Colonic mucosa (tissue), 4 donors: ENCODE results near the gene TLE4. TPM values are rescaled to one million over a fixed set of nuclear protein-coding genes. Genes with fewer than 3 reads are reported as not detected.

Experiments
- DNase-seq: peaks from one replicate; pipeline ENCODE4 v3.0.0-alpha.2; 2020
- H3K27ac ChIP-seq: fragments of 200-600 bp; one replicate; pipeline ENCODE4 v1.8.0; 2021
- H3K27me3 ChIP-seq: fragments of 200-600 bp; one replicate; pipeline ENCODE4 v1.8.0; 2021
- H3K36me3 ChIP-seq: fragments of 200-600 bp; one replicate; pipeline ENCODE4 v1.8.0; 2021
- H3K4me1 ChIP-seq: fragments of 200-600 bp; one replicate; pipeline ENCODE4 v1.8.0; 2021; ENCODE audit warnings: mild to moderate bottlenecking
- H3K4me3 ChIP-seq: fragments of 200-600 bp; one replicate; pipeline ENCODE4 v1.8.0; 2021
- H3K9ac ChIP-seq, 2 donors: one replicate each; pipeline ENCODE4 v1.7.0; 2013; ENCODE audit warnings: control low read depth in 2 of 2, low read depth in 2 of 2, low read length in 2 of 2
- H3K9me3 ChIP-seq: fragments of 200-600 bp; one replicate; pipeline ENCODE4 v1.8.0; 2021
- intact Hi-C: fragments of 100-400 bp; cut with DNase I; formaldehyde crosslinking; loops from one replicate; pipeline ENCODE4 v1.14.1; 2022
- total RNA-seq, 2 donors: library from RNA; stranded (reverse); fragmentation: NEBNext Ultra II Directional in 1 of 2; extraction: Animal tissue kit (Norgen Biotek cat#: 25700) in 1 of 2; gene quantifications; one replicate each; pipeline ENCODE4 v1.2.1, GENCODE V29; 2021
- TF ChIP-seq, protein P1 (sequence below): fragments of 200-600 bp; IDR thresholded peaks from one replicate; pipeline ENCODE4 v1.8.0; 2022; ENCODE audit warnings: antibody characterized with exemption, mild to moderate bottlenecking
- donor health status: healthy.
- donor health status: DM: no; HTN: no; CAD: no.
- donor health status: DM: no; HTN: no; CAD: no.

Gene TLE4
- total RNA-seq, 2 donors from 2014 or later = 8.0 to 17.6 TPM

DNA sequence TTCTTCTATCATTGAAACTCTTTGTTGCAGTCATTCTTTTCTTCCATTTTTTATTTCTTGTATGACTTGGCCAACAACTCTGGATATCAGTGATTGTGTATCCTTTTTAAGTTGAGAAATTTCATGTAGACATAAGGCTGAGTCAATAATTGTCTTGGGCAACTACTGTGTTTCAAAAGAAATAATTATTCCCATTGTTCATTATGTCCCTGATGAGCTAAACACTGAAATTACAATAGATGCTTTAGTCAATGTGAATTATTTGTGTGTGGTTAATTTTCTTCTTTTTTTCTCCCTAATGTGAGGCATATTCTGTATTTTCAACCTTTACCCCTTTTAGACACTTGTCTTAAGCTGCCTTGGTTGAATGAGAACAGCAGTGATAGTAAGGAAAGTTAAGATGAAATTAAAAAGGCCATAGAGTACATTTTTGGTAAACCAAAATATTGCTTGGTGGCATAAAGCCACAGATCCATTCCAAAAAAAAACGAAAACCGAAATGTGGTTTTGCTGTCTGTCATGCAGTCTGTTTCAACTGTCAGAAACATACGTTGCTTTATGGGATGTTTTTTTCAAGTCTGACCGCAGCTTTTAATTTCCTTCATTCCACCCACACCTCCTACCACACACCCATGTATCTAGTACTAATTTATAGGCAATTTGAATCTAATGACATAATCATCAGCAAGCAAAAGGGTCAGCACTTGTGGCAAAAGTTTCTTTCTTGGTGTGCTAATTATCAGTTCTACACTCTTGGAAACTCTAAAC, 21.1 kb downstream of the TLE4 start:
- Histone ChIP-seq H3K27me3 (no peaks in the 10 kb centered on the region), H3K9ac (no peak overlapping the region), H3K4me3 (no peak overlapping the region), H3K36me3 (no peaks in the 10 kb centered on the region), H3K4me1 (no peaks in the 10 kb centered on the region), H3K27ac (no peak overlapping the region), H3K9me3 (no peaks in the 10 kb centered on the region)
- intact Hi-C loops = no loop called here
- TF ChIP-seq, protein P1, sequence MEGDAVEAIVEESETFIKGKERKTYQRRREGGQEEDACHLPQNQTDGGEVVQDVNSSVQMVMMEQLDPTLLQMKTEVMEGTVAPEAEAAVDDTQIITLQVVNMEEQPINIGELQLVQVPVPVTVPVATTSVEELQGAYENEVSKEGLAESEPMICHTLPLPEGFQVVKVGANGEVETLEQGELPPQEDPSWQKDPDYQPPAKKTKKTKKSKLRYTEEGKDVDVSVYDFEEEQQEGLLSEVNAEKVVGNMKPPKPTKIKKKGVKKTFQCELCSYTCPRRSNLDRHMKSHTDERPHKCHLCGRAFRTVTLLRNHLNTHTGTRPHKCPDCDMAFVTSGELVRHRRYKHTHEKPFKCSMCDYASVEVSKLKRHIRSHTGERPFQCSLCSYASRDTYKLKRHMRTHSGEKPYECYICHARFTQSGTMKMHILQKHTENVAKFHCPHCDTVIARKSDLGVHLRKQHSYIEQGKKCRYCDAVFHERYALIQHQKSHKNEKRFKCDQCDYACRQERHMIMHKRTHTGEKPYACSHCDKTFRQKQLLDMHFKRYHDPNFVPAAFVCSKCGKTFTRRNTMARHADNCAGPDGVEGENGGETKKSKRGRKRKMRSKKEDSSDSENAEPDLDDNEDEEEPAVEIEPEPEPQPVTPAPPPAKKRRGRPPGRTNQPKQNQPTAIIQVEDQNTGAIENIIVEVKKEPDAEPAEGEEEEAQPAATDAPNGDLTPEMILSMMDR = no peak
- DNase-seq = no peak

GRCh38 chr9:79598562-79599345, 27.0 kb downstream of the TLE4 start:
- intact Hi-C loops = no loop called here
- no peak for DNase-seq

DNA sequence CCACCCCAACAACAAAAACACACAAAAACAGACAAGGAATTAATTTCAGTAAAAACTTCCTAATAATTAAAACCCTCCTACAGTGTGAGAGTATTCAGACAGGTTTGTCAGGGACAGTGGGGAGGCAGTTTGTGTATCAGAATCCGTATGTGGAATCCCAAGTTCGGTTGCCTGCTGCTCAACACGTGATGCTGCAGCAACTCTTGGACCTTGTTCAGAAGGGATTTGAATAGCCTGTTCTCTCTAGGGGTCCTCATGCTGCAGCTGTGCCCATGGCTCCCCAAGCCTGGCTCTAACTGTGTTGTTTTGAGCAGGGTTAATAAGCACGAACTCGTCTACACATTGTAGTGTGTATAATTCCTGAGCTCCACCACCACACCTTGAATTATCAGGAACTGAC, 28.7 kb downstream of the TLE4 start:
- TF ChIP-seq, protein P1 = no peak
- H3K27ac ChIP-seq = no peak overlapping the region
- no peak overlapping the region for H3K4me3 ChIP-seq
- no peaks in the 10 kb centered on the region for H3K36me3 ChIP-seq
- no peaks in the 10 kb centered on the region for H3K4me1 ChIP-seq
- H3K9me3 ChIP-seq = no peaks in the 10 kb centered on the region
- H3K9ac ChIP-seq = no peak overlapping the region
- intact Hi-C loops = no loop called here
- DNase-seq = no peak
- no peaks in the 10 kb centered on the region for H3K27me3 ChIP-seq

More at GRCh38 chr9:79598562-79599345, 27.0 kb downstream of the TLE4 start:
- H3K9me3 ChIP-seq = no peaks in the 10 kb centered on the region
- H3K27ac ChIP-seq = no peak overlapping the region
- TF ChIP-seq, protein P1 = no peak
- H3K9ac ChIP-seq = no peak overlapping the region
- no peak overlapping the region for H3K4me3 ChIP-seq
- H3K36me3 ChIP-seq = no peaks in the 10 kb centered on the region
- no peaks in the 10 kb centered on the region for H3K27me3 ChIP-seq
- H3K4me1 ChIP-seq = no peaks in the 10 kb centered on the region

- H3K27ac ChIP-seq = no peak overlapping the region
- intact Hi-C loops = no loop called here
- TF ChIP-seq, protein P1 = no peak
- H3K4me3 ChIP-seq = no peak overlapping the region
- no peak overlapping the region for H3K9ac ChIP-seq
- H3K4me1 ChIP-seq = no peaks in the 10 kb centered on the region
- no peaks in the 10 kb centered on the region for H3K27me3 ChIP-seq
- no peaks in the 10 kb centered on the region for H3K9me3 ChIP-seq
- no peaks in the 10 kb centered on the region for H3K36me3 ChIP-seq
- no peak for DNase-seq
Observed at GRCh38 chr9:79603222-79603920, 31.6 kb downstream of the TLE4 start.

GRCh38 chr9:79604149-79604548, 32.4 kb downstream of the TLE4 start:
- no peak for DNase-seq
- Histone ChIP-seq H3K9me3 (no peaks in the 10 kb centered on the region), H3K4me1 (no peaks in the 10 kb centered on the region), H3K4me3 (no peak overlapping the region), H3K9ac (no peak overlapping the region), H3K27me3 (no peaks in the 10 kb centered on the region), H3K27ac (no peak overlapping the region), H3K36me3 (no peaks in the 10 kb centered on the region)
- intact Hi-C loops = no loop called here
- TF ChIP-seq, protein P1 = no peak
